ENCODE data around the gene ATF3.

Gene ATF3

DNA sequence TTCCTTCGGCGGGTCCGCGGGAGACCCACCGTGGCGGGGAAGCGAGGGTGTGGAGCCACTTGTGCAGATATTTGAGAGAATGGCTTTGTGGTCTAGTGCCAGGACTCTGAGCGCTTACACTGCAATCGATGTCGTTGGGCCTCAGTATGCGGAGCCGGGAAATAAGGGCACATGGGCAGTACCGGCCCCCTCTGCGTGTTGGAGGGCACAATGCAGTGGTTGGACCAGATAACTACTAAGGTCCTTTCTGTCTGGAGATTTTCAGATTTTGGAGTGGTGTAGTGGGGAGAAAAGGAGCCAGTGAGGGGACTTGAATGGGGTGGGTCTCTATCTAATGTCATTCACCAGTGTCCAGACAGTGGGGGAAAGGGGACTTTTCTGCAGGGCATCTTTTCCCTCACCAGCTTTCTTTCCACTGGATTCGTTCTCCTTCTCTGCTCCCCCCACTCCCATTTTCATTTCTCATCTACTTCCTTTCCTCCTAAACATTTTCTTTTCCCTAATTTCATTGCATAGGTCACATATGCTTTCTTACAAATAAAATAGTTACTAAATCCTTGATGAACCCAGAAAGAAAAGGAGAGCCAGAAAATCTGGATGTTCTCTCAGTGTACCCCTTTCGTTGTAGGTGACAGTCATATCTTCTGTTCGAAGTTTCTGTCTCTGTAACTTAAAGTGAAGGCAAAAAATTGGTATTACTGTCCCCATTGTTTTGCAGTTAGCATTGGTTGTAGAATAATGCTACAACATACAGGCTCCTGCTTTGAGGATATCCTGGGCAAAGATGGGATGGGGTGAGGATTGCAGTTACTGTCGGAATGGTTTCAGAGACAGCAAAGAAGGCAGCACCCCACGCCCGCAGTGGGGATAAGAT lies 1.4 kb downstream of the ATF3 start:
- DNase-seq = no peak

GRCh38 chr1:212610575-212610967 lies 2.0 kb downstream of the ATF3 start:
- no peak for DNase-seq

DNA sequence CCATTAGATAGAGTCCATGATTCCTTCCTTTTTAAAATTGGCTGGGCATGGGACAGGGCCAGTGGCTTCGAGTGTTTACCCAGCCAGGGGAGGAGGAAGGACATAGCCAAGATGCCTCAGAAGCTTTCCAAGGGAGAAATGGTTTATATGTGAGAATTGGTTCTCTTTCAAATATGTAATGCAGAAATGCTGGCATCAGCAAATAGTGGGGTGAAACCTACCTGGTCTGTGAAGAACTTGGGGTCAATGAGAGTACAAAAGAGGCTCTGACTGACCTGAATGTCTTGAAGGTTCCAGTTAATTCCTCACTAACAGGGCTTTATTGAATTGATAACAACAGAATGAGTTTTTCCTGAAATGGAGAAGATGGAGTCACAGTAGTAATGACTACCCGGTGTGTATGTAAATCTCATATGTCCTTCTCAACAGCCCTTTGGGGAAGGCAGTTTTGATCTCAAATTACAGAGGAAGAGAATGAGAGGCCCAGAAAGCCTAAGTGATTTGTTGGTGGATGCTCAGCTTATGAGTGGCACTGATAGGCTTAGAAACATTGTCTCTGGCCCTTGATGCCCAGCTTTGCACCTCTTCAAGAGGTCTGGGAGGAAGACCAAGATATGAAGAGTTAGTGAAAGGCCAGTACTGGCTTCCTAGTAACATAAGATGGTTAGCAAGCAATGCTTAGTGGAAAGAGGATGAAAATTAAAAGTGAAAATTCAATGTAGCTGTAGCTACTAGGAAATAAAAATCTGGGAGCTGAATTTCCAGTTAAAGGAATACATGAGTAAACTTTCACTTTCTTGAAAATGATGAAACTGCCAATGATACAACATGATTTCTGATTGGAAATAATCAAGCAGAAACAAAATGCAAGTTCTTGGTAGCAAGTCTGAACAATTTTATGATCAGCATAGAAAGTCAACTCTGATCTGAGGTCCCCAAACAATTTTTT lies 2.7 kb downstream of the ATF3 start:
- no peak for DNase-seq

DNA sequence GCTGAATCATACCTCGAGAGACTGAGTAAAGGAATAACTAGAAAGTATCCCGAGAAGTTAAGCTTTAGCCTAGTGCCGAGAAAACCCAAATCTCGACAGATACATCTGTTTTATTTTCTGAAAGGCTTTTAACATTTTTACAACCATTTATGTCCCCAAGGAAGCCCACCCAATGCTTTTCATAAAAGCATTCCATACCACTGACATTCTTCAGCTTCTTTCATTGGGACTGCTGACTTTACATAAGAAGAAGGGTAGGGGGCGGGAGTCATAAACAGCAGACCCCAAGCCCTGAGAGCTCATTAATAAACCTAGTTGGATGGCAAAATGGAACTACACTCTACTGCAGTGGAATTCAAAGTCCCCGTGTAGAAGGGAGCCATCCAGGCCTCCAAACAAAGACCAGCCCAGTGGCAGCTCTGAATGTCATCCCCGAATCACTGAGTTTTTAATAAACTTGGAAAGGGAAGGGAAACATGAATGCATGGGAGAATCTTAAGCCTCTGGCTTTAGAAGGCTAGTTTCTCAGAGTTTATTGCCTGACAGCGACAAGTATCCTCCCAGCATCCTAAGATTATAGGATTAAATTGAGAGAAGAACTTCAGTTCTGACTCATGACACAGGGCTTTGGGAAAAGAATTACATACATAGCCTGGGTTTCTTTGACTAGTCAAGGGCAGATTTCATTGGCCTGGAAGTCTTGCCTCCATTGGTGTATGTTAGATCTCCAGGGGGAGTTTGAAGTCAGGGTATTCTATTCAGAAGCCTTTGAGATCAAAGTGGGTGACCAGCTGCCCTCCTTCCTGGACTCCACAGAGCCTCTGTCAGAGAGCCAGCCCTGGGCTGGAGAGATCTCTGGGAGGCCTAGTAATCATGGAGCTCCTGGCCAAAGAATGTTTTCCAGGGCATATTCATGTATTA lies 3.7 kb downstream of the ATF3 start:
- DNase-seq = no peak

GRCh38 chr1:212613440-212614335 lies 5.1 kb downstream of the ATF3 start:
- DNase-seq = no peak

GRCh38 chr1:212614453-212615200 lies 6.1 kb downstream of the ATF3 start:
- no peak for DNase-seq

- DNase-seq = no peak
Measured at GRCh38 chr1:212615201-212615470, 6.6 kb downstream of the ATF3 start.

DNA sequence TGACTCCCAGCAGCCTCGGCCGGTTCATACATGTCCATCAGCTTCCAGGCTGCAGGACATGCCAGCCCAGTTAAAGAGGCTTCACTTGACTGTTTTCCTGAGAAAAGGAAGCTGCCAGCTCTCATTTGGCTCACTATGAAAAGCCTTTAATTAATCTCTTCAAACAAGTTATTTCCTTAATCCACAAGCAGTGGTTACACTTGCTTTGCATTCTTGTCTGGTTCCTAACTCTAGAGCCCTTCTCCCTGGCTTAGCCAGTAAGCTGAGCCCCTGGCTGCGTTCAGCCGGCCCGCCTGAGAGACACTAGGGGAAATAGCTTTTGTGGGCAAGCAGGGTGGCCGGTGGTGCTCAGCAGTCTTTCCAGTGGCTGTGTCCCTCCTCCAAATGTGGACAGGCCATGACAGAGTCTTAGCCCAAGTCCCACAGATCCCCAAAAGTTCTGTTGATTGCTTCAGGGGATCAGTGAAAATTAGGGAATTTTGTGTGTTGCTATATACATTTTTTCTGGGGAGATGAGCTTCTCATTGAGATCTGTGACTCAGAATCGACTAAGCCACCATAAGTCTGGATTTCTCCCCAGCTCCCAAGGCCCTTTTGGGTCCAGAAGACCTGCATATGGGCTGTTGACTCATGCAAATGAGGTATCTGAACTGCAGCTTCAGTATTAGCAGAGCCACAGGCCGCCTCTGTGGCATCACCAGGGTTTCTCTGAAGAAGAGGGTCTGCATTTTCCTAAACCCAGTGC lies 10.1 kb downstream of the ATF3 start:
- DNase-seq = no peak

- DNase-seq = no peak
Measured at GRCh38 chr1:212620293-212620692, 11.7 kb downstream of the ATF3 start.

- DNase-seq = no peak
Measured at GRCh38 chr1:212621043-212621948, 12.7 kb downstream of the ATF3 start.

GRCh38 chr1:212621949-212622305 lies 13.4 kb downstream of the ATF3 start:
- no peak for DNase-seq

GRCh38 chr1:212622467-212622866 lies 13.9 kb downstream of the ATF3 start:
- DNase-seq = no peak

DNA sequence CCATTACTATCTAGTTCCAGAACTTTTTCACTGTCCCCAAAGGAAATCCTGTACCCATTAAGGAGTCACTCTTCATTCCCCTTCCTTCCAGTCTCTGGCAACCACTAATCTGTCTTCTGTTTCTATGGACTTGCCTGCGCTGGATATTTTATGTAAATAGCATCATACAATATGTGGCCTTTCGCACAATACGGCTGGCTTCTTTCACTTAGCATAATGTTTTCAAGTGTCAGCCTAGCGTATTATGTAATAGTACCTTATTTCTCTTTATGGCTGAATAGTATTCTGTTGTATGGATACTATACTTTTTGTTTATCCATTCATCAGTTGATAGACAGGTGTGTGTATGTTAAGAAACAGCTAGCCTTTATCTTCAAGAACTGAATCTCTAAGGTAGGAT lies 14.3 kb downstream of the ATF3 start:
- DNase-seq = no peak

DNA sequence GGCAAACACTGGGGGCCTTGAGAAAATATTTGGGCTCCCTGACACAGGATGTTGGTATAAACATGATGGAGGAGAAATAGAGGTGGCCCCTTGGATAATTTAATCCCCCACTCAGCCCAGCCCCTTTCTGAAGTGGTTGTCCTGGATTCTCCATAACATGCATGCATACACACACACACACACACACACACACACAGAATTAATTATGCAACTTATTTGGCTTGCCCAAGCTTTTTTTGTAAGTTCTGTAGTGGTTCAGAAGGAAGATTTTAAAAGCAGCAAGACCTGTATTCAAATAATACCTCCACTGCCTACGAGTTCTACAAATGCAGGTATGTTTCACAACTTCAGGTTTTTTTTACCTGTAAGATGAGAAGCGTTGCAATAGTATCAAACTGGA lies 15.0 kb downstream of the ATF3 start:
- no peak for DNase-seq

- DNase-seq = no peak
Measured at GRCh38 chr1:212624976-212625501, 16.5 kb downstream of the ATF3 start.

DNA sequence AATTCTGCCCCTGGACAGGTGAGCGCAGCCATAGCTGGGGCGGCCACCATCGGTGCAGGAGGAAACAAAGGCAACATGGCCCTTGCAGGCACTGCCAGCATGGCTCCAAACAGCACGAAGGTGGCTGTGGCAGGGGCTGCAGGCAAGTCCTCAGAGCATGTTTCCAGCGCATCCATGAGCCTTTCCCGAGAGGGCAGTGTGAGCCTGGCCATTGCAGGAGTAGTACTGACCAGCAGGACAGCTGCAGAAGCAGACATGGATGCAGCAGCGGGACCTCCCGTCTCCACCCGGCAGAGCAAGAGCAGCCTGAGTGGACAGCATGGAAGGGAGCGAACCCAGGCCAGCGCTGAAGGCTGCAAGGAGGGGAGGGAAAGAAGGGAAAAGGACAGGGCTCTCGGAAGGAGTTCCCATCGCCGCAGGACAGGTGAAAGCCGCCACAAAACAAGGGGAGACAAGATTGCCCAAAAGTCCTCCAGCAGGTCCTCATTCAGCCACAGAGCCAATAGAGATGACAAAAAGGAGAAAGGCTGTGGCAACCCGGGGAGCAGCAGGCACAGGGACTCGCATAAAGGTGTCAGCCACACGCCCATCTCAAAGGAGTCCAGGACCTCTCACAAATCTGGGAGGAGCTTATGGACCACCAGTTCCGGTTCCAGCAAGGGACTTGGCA lies 17.4 kb downstream of the ATF3 start:
- DNase-seq = no peak

- no peak for DNase-seq
Measured at GRCh38 chr1:212628046-212628445, 19.5 kb downstream of the ATF3 start.

GRCh38 chr1:212628813-212629415 lies 20.4 kb downstream of the ATF3 start:
- DNase-seq = no peak
